Measurements from ENCODE around the gene GZMM.
A peak's percentile ranks its signal among the peaks of the same experiment; 100 is the strongest.

Gene GZMM

GRCh38 chr19:567296-567900, 23.5 kb downstream of the GZMM start:
- no peak for DNase-seq

GRCh38 chr19:570251-570686, 26.4 kb downstream of the GZMM start:
- DNase-seq, result no peak

GRCh38 chr19:570937-571565, 27.2 kb downstream of the GZMM start:
- DNase-seq, result peak; percentile 47 to 53

GRCh38 chr19:571566-571974, 27.7 kb downstream of the GZMM start:
- DNase-seq, result peak in 1 of 2 donors; percentile 47

GRCh38 chr19:572140-572742, 28.4 kb downstream of the GZMM start, which contains the start of gene BSG:
BSG (plus strand) TSS chr19:572596; CDS start chr19:572635, 39 bp downstream.
- DNase-seq, result peak; percentile 93 to 94

- DNase-seq, result no peak
These were observed 29.1 kb downstream of the GZMM start for GRCh38 chr19:572743-573518.

- DNase-seq, result no peak
These were observed 29.6 kb downstream of the GZMM start for GRCh38 chr19:573519-573825.

GRCh38 chr19:574658-575526, 31.0 kb downstream of the GZMM start:
- DNase-seq, result no peak

GRCh38 chr19:575527-576506, 32.0 kb downstream of the GZMM start:
- no peak for DNase-seq

- DNase-seq, result no peak
These were observed 33.0 kb downstream of the GZMM start for GRCh38 chr19:576768-577438.

- DNase-seq, result no peak
These were observed 33.9 kb downstream of the GZMM start for GRCh38 chr19:577439-578392.

GRCh38 chr19:579111-579841, 35.4 kb downstream of the GZMM start:
- no peak for DNase-seq

- no peak for DNase-seq
These were observed 35.9 kb downstream of the GZMM start for GRCh38 chr19:579842-580155.

GRCh38 chr19:580274-580835, 36.5 kb downstream of the GZMM start:
- DNase-seq, result no peak

- DNase-seq, result no peak
These were observed 37.7 kb downstream of the GZMM start for GRCh38 chr19:581399-582111.

- no peak for DNase-seq
These were observed 38.8 kb downstream of the GZMM start for GRCh38 chr19:582497-583197.

GRCh38 chr19:583198-583967, 39.5 kb downstream of the GZMM start:
- DNase-seq, result no peak
